ENCODE data around the gene MYBPH. TPM values are rescaled to one million over a fixed set of nuclear protein-coding genes. Genes with fewer than 3 reads are reported as not detected.

MYBPH gene
- total and polyA plus RNA-seq, 2 of the 13 experiments (the other 11 are each of a cell fraction or from before 2014, with no cell fraction given): not detected

DNA sequence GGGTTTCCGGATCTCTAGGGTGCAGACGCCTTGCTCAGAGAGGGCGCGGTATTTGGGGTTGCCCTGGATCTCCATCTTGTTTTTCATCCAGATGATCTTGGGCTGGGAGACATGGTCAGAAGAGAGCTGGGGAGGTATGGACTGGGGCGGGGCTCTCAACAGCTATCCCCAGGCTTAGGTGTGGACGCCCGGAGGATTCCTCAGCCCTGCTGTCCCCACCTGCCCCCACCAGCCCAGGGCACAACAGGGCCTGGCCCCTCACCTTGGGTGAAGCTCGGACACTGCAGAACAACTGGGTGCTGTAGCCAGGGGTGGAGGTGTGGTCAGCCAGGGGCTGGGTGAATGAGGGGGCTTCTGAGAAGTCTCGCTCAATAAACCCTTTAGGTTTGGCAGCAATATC is 6.6 kb downstream of the MYBPH start:
- WGBS (ENCODE audit: low lambda C conversion rate): 73% methylated on average over 5 of the region's 9 CpGs
- POLR2A ChIA-PET: no interaction called here

More for the DNA sequence above, 6.6 kb downstream of the MYBPH start:
- no peak overlapping the region for H2AFZ ChIP-seq (ENCODE audit: low read length)
- FAIRE-seq (no peak), DNase-seq (ENCODE audit: low spot score) (no peak), ATAC-seq (no peak)
- H3K9ac ChIP-seq (ENCODE audit: insufficient read depth, low read depth, low read length): no peak overlapping the region
- H3K27me3 ChIP-seq (ENCODE audit: control insufficient read depth in 1 of 2, insufficient read depth in 2 of 2, low read length in 2 of 2): peaks cover 2 to 13% of the 10 kb centered on the region in 2 experiments; a peak in 3 of 5 replicates
- H3K27ac ChIP-seq (ENCODE audit: extremely low read length, insufficient read depth, low read length): no peak overlapping the region
- H3K4me3 ChIP-seq (replicated peaks in 1 of 3; ENCODE audit: insufficient read depth in 1 of 3, low read depth in 2 of 3, low read length in 3 of 3): no peak overlapping the region
- no peaks in the 10 kb centered on the region for H3K4me1 ChIP-seq (ENCODE audit: insufficient read depth, low read length)
- H3K36me3 ChIP-seq (replicated peaks in 1 of 2; ENCODE audit: control insufficient read depth in 1 of 2, insufficient read depth in 2 of 2, low read length in 2 of 2): no peaks in the 10 kb centered on the region
- H4K20me1 ChIP-seq (ENCODE audit: insufficient read depth, low read length): 0 out of 2 replicates have a peak, but pooled peaks cover 4% of the 10 kb centered on the region
- TF ChIP-seq ZNF629 (CRISPR knock-in tag; conservative IDR thresholded peaks at IDR 0.05) (no peak), ZNF274 (CRISPR knock-in tag; IDR thresholded peaks at IDR 0.05) (no peak), CREB1 (IDR thresholded peaks at IDR 0.05) (no peak), CREB1 (CRISPR knock-in tag; IDR thresholded peaks at IDR 0.05) (no peak), ZNF652 (CRISPR knock-in tag; IDR thresholded peaks at IDR 0.05; ENCODE audit: borderline replicate concordance, low read depth) (no peak), PRPF4 (IDR thresholded peaks at IDR 0.05; ENCODE audit: low read depth, low read length, poor library complexity, severe bottlenecking) (no peak), TRAFD1 (CRISPR knock-in tag; IDR thresholded peaks at IDR 0.05; ENCODE audit: borderline replicate concordance) (no peak)
- TF ChIP-seq, protein P1, sequence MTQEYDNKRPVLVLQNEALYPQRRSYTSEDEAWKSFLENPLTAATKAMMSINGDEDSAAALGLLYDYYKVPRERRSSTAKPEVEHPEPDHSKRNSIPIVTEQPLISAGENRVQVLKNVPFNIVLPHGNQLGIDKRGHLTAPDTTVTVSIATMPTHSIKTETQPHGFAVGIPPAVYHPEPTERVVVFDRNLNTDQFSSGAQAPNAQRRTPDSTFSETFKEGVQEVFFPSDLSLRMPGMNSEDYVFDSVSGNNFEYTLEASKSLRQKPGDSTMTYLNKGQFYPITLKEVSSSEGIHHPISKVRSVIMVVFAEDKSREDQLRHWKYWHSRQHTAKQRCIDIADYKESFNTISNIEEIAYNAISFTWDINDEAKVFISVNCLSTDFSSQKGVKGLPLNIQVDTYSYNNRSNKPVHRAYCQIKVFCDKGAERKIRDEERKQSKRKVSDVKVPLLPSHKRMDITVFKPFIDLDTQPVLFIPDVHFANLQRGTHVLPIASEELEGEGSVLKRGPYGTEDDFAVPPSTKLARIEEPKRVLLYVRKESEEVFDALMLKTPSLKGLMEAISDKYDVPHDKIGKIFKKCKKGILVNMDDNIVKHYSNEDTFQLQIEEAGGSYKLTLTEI (CRISPR knock-in tag; conservative IDR thresholded peaks at IDR 0.05): no peak
- TF ChIP-seq, protein P2, sequence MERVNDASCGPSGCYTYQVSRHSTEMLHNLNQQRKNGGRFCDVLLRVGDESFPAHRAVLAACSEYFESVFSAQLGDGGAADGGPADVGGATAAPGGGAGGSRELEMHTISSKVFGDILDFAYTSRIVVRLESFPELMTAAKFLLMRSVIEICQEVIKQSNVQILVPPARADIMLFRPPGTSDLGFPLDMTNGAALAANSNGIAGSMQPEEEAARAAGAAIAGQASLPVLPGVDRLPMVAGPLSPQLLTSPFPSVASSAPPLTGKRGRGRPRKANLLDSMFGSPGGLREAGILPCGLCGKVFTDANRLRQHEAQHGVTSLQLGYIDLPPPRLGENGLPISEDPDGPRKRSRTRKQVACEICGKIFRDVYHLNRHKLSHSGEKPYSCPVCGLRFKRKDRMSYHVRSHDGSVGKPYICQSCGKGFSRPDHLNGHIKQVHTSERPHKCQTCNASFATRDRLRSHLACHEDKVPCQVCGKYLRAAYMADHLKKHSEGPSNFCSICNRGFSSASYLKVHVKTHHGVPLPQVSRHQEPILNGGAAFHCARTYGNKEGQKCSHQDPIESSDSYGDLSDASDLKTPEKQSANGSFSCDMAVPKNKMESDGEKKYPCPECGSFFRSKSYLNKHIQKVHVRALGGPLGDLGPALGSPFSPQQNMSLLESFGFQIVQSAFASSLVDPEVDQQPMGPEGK (CRISPR knock-in tag; IDR thresholded peaks at IDR 0.05): no peak
- TF ChIP-seq, protein P3, sequence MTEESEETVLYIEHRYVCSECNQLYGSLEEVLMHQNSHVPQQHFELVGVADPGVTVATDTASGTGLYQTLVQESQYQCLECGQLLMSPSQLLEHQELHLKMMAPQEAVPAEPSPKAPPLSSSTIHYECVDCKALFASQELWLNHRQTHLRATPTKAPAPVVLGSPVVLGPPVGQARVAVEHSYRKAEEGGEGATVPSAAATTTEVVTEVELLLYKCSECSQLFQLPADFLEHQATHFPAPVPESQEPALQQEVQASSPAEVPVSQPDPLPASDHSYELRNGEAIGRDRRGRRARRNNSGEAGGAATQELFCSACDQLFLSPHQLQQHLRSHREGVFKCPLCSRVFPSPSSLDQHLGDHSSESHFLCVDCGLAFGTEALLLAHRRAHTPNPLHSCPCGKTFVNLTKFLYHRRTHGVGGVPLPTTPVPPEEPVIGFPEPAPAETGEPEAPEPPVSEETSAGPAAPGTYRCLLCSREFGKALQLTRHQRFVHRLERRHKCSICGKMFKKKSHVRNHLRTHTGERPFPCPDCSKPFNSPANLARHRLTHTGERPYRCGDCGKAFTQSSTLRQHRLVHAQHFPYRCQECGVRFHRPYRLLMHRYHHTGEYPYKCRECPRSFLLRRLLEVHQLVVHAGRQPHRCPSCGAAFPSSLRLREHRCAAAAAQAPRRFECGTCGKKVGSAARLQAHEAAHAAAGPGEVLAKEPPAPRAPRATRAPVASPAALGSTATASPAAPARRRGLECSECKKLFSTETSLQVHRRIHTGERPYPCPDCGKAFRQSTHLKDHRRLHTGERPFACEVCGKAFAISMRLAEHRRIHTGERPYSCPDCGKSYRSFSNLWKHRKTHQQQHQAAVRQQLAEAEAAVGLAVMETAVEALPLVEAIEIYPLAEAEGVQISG (CRISPR knock-in tag; IDR thresholded peaks at IDR 0.05): no peak
- intact Hi-C loops (cut with micrococcal nuclease; ENCODE audit: unreplicated experiment) (no loop called here), in situ Hi-C loops (cut with HindIII; ENCODE audit: extremely low pct_ligation_motif_present, low pct_unique_long_range_greater_than_20kb) (loop anchor here (5.0 kb wide), 1 partner anchor 48 kb away; no protein-coding TSS in a partner anchor)
- H3K9me3 ChIP-seq (ENCODE audit: low read length): no peaks in the 10 kb centered on the region
- no peaks in the 10 kb centered on the region for H3K79me2 ChIP-seq (ENCODE audit: insufficient read depth, low read length)
- CTCF ChIA-PET (ENCODE audit: low intra/inter-chr PET ratio, low total read pairs): no interaction called here
- H3K4me2 ChIP-seq (ENCODE audit: low read depth, low read length): no peak overlapping the region
- BruUV-seq (replicated peaks): no TSS peak

Data from HepG2 (cell line).